Mucosa of stomach (tissue), 1 donor: ENCODE data around the gene PPEF1.

Source experiments
- H3K27me3 ChIP-seq: one replicate; pipeline ENCODE4 v1.7.0; 2013; ENCODE audit warnings: mild to moderate bottlenecking, low read length; ENCODE audit not compliant: control insufficient read depth, insufficient read depth
- H3K36me3 ChIP-seq: one replicate; pipeline ENCODE4 v1.7.0; 2013; ENCODE audit warnings: low read length; ENCODE audit not compliant: control insufficient read depth, insufficient read depth
- H3K4me1 ChIP-seq: one replicate; pipeline ENCODE4 v1.7.0; 2013; ENCODE audit warnings: mild to moderate bottlenecking, low read length; ENCODE audit not compliant: control insufficient read depth, insufficient read depth
- H3K4me3 ChIP-seq: one replicate; pipeline ENCODE4 v1.7.0; 2013; ENCODE audit warnings: low read length
- H3K9ac ChIP-seq: one replicate; pipeline ENCODE4 v1.7.0; 2013; ENCODE audit warnings: mild to moderate bottlenecking, low read length, moderate library complexity
- H3K9me3 ChIP-seq: one replicate; pipeline ENCODE4 v1.7.0; 2013; ENCODE audit warnings: mild to moderate bottlenecking, low read length, moderate library complexity; ENCODE audit not compliant: control insufficient read depth
- donor health status: Pancreatic carcinoma.

Gene PPEF1

GRCh38 chrX:18873836-18874235 is 166.4 kb downstream of the PPEF1 start:
- no peak overlapping the region for H3K9ac ChIP-seq
- no peaks in the 10 kb centered on the region for H3K27me3 ChIP-seq
- H3K36me3 ChIP-seq, result no peaks in the 10 kb centered on the region
- peaks cover 4% of the 10 kb centered on the region for H3K4me1 ChIP-seq
- H3K9me3 ChIP-seq, result no peaks in the 10 kb centered on the region
- H3K4me3 ChIP-seq, result no peak overlapping the region

DNA sequence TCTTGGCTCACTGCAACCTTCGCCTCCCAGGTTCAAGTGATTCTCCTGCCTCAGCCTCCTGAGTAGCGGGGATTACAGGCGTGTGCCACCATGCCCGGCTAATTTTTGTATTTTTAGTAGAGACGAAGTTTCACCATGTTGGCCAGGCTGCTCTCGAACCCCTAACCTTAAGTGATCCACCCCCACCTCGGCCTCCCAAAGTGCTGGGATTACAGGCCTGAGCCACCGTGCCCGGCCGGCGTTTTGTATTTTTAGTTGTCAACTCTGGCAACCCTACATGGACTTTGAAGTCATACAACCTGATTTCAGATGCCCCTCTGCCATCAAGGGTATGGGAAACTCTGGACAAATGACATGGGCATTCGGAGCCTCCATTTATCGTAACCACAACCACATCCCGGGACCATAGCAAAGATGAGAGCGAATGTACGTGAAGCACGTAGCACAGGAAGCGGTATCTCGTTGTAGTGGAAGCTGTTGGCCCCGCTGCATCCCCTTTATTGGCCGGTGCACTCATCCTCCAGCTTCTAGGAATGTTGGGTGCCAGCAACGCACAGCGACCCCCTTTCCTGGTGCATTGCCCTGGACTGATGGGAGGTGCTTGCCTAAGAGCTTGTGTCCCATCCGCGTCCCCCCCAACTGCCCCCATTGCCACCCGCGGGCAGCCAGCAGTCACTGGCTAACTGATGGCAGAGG is 167.3 kb downstream of the PPEF1 start:
- Histone ChIP-seq H3K9ac (no peak overlapping the region), H3K4me1 (peaks cover 4% of the 10 kb centered on the region), H3K36me3 (no peaks in the 10 kb centered on the region), H3K27me3 (no peaks in the 10 kb centered on the region), H3K4me3 (no peak overlapping the region), H3K9me3 (no peaks in the 10 kb centered on the region)

DNA sequence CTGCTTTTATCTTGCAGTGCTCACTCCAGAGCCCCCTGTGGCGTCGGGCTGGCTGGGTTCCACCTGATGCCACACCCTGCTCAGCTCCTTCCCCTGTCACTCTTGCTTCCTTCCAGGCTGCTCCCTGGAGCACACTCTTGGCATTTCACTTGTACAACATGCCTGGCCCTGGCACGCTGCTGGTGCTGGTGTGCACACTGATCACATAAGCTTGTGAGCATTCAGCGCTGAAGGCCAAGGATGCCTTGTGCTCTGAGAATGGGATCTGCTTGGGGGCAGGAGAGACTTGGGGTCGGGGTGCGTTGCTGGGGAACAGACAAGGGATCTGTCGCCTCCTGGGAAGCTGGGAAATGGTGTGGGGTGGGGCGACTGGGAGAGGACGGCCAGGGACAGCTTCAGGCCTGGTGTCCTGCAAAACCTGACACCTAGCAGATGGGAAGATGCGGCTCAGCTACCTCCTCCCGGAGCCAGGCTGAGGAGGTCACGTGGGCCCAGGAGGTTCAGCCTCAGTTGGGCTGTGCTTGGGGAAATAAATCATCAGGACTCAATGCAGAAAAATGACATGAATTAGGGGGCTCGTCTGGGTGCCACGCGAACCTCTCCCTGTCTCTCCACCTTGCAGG is 167.9 kb downstream of the PPEF1 start:
- no peaks in the 10 kb centered on the region for H3K27me3 ChIP-seq
- no peaks in the 10 kb centered on the region for H3K36me3 ChIP-seq
- H3K9ac ChIP-seq, result no peak overlapping the region
- no peak overlapping the region for H3K4me3 ChIP-seq
- H3K4me1 ChIP-seq, result peaks cover 4% of the 10 kb centered on the region
- H3K9me3 ChIP-seq, result no peaks in the 10 kb centered on the region

DNA sequence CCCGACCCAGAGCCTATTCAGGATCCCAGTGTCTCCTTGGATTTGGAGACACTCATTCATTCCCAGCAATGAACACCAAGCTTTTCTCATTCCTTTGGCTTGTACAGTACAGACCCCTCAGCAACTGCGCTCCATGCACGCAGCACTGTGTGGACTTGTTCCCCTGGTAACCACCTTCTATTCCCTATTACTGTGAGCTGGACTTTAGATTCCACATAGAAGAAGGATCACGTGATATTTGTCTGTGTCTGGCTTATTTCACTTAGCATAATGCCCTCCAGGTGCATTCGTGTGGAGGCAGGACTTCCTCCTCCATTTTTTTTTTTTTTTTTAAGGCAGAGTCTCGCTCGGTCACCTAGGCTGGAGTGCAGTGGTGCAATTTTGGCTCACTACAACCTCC is 170.0 kb downstream of the PPEF1 start:
- Histone ChIP-seq H3K9me3 (no peaks in the 10 kb centered on the region), H3K4me1 (peaks cover 2% of the 10 kb centered on the region), H3K4me3 (no peak overlapping the region), H3K27me3 (no peaks in the 10 kb centered on the region), H3K9ac (no peak overlapping the region), H3K36me3 (no peaks in the 10 kb centered on the region)
